Fibroblast of skin of scalp (primary cell): ENCODE results near the gene PRICKLE2. TPM values are rescaled to one million over a fixed set of nuclear protein-coding genes. Genes with fewer than 3 reads are reported as not detected.

ENCODE experiments used
- DNase-seq: peaks from one replicate; pipeline ENCODE4 v3.0.0-alpha.2; 2013
- polyA plus RNA-seq, 2 experiments: library from polyadenylated mRNA; unstranded; fragments of 120-200 nt; gene quantifications; one replicate each; pipeline ENCODE4 v1.2.1, GENCODE V29; 2013; ENCODE audit not compliant: insufficient read length in 2 of 2

The PRICKLE2 gene
- polyA plus RNA-seq (2013, experiment 1 of 2; ENCODE audit: insufficient read length), result 13.4 TPM
- 14.6 TPM for polyA plus RNA-seq (2013, experiment 2 of 2; ENCODE audit: insufficient read length)

- peak; percentile 92 for DNase-seq
These were observed at the start of gene PRICKLE2 for GRCh38 chr3:64224826-64225610. Gene PRICKLE2 (minus strand): TSS chr3:64225466. CDS start chr3:64198927, 26,539 bp downstream.

- DNase-seq, result no peak
These were observed 47.6 kb upstream of the PRICKLE2 start for GRCh38 chr3:64272842-64273241.

GRCh38 chr3:64272271-64272670, 47.0 kb upstream of the PRICKLE2 start:
- no peak for DNase-seq

GRCh38 chr3:64271631-64272030, 46.4 kb upstream of the PRICKLE2 start:
- DNase-seq, result no peak

- DNase-seq, result no peak
These were observed 45.6 kb upstream of the PRICKLE2 start for GRCh38 chr3:64270866-64271260.

GRCh38 chr3:64270142-64270865, 45.0 kb upstream of the PRICKLE2 start:
- DNase-seq, result peak; percentile 31

- no peak for DNase-seq
These were observed 43.7 kb upstream of the PRICKLE2 start for GRCh38 chr3:64268926-64269325.

GRCh38 chr3:64267721-64268604, 42.7 kb upstream of the PRICKLE2 start:
- DNase-seq, result peak; percentile 72

- DNase-seq, result no peak
These were observed 41.7 kb upstream of the PRICKLE2 start for GRCh38 chr3:64266983-64267382.

GRCh38 chr3:64266065-64266931, 41.0 kb upstream of the PRICKLE2 start:
- peak; percentile 97 for DNase-seq

- DNase-seq, result no peak
These were observed 40.4 kb upstream of the PRICKLE2 start for GRCh38 chr3:64265646-64266045.

- no peak for DNase-seq
These were observed 39.3 kb upstream of the PRICKLE2 start for GRCh38 chr3:64264501-64265109.

- no peak for DNase-seq
These were observed 37.4 kb upstream of the PRICKLE2 start for GRCh38 chr3:64262574-64263114.

GRCh38 chr3:64260431-64260830, 35.2 kb upstream of the PRICKLE2 start:
- DNase-seq, result no peak

GRCh38 chr3:64259636-64260035, 34.4 kb upstream of the PRICKLE2 start:
- peak; percentile 86 for DNase-seq

- DNase-seq, result no peak
These were observed 32.0 kb upstream of the PRICKLE2 start for GRCh38 chr3:64257100-64257755.

- no peak for DNase-seq
These were observed 30.6 kb upstream of the PRICKLE2 start for GRCh38 chr3:64255741-64256340.

GRCh38 chr3:64254443-64254842, 29.2 kb upstream of the PRICKLE2 start:
- no peak for DNase-seq

GRCh38 chr3:64253689-64254088, 28.4 kb upstream of the PRICKLE2 start:
- DNase-seq, result no peak

GRCh38 chr3:64251019-64251418, 25.8 kb upstream of the PRICKLE2 start:
- DNase-seq, result no peak
